ENCODE measurements around the gene TXNL4A. TPM values are rescaled to one million over a fixed set of nuclear protein-coding genes. Genes with fewer than 3 reads are reported as not detected.

Gene TXNL4A
- total RNA-seq, 1 donor from 2014 or later = 190 TPM

- intact Hi-C loops (cut with micrococcal nuclease) = loop anchor here (10.0 kb wide), 1 partner anchor 564 kb away; the partner anchor contains the start of gene NFATC1
- H3K27ac Mint-ChIP-seq = no peak overlapping the region
- no peaks in the 10 kb centered on the region for H3K9me3 Mint-ChIP-seq
- H3K27me3 Mint-ChIP-seq (ENCODE audit: insufficient read depth) = no peaks in the 10 kb centered on the region
- peaks cover 34% of the 10 kb centered on the region for H3K4me1 Mint-ChIP-seq (ENCODE audit: low read depth)
- H3K36me3 Mint-ChIP-seq (ENCODE audit: low read depth) = no peaks in the 10 kb centered on the region
- no peak overlapping the region for H3K4me3 Mint-ChIP-seq
- DNase-seq (ENCODE audit: low spot score) = no peak
These were observed 29.4 kb downstream of the TXNL4A start for GRCh38 chr18:79958981-79959380.

DNA sequence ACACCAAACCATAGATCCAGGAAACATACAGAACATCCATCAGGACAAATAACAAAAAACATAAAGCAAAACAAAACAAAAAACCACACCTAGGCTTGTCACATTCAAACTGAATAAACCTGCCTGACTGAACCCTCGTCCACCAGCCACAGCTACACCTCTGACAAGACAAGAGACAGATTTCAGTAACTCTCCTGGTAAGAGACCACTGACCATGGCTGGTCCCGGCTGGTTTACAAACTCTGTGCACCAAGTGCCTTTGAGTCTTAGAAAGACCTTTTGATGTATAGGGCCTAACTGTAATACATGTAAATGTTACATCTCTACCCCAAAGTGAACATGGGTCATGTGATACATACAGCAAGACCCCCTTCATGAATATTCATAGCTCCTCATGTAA lies 32.1 kb downstream of the TXNL4A start:
- no peak for DNase-seq (ENCODE audit: low spot score)
- H3K4me3 Mint-ChIP-seq = no peak overlapping the region
- intact Hi-C loops (cut with micrococcal nuclease) = loop anchor here (10.0 kb wide), 1 partner anchor 561 kb away; the partner anchor contains the start of gene NFATC1
- H3K36me3 Mint-ChIP-seq (ENCODE audit: low read depth) = no peaks in the 10 kb centered on the region
- no peaks in the 10 kb centered on the region for H3K9me3 Mint-ChIP-seq
- no peak overlapping the region for H3K27ac Mint-ChIP-seq
- no peaks in the 10 kb centered on the region for H3K27me3 Mint-ChIP-seq (ENCODE audit: insufficient read depth)
- peaks cover 27% of the 10 kb centered on the region for H3K4me1 Mint-ChIP-seq (ENCODE audit: low read depth)

DNA sequence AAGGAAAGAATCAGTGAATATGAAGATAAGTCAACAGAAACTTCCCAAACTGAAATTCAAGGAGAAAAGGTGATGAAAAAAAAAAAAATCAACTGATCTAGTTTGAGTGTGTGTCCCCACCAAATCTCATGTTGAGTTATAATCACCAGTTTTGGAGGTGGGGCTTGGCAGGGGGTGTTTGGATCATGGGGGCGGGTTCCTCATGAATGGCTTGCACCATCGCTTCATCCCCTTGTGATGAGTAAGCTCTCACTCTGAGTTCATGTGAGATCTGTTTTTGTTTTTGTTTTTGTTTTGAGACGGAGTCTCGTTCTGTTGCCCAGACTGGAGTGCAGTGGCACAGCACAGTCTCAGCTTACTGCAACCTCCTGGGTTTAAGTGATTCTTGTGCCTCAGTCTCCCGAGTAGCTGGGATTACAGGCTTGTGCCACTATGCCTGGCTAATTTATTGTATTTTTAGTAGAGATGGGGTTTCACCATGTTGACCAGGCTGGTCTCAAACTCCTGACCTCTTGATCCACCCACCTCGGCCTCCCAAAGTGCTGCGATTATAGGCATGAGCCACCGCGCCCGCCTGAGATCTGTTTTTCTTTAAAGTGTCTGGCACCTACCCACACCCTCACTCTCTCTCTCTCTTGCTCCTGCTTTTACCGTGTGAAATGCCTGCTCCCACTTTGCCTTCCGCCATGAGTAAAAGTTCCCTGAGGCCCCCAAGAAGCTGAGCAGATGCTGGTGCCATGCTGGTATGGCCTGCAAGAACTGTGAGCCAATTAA lies 32.9 kb downstream of the TXNL4A start:
- no peak for DNase-seq (ENCODE audit: low spot score)
- Mint-ChIP-seq H3K4me3 (no peak overlapping the region), H3K9me3 (no peaks in the 10 kb centered on the region), H3K27ac (no peak overlapping the region), H3K36me3 (ENCODE audit: low read depth) (no peaks in the 10 kb centered on the region), H3K4me1 (ENCODE audit: low read depth) (peaks cover 23% of the 10 kb centered on the region), H3K27me3 (ENCODE audit: insufficient read depth) (no peaks in the 10 kb centered on the region)
- intact Hi-C loops (cut with micrococcal nuclease) = loop anchor here (10.0 kb wide), 1 partner anchor 561 kb away; the partner anchor contains the start of gene NFATC1

GRCh38 chr18:79954791-79955190 lies 33.6 kb downstream of the TXNL4A start:
- no peaks in the 10 kb centered on the region for H3K27me3 Mint-ChIP-seq (ENCODE audit: insufficient read depth)
- intact Hi-C loops (cut with micrococcal nuclease) = loop anchor here (5.0 to 10.0 kb wide), 2 partner anchors 62 to 560 kb away; partner anchors contain the start of gene NFATC1
- no peak overlapping the region for H3K4me3 Mint-ChIP-seq
- no peak for DNase-seq (ENCODE audit: low spot score)
- H3K9me3 Mint-ChIP-seq = no peaks in the 10 kb centered on the region
- H3K27ac Mint-ChIP-seq = no peak overlapping the region
- H3K36me3 Mint-ChIP-seq (ENCODE audit: low read depth) = peaks cover under 1% of the 10 kb centered on the region
- H3K4me1 Mint-ChIP-seq (ENCODE audit: low read depth) = peaks cover 23% of the 10 kb centered on the region

GRCh38 chr18:79953971-79954651 lies 34.3 kb downstream of the TXNL4A start:
- H3K4me1 Mint-ChIP-seq (ENCODE audit: low read depth) = peaks cover 28% of the 10 kb centered on the region
- H3K4me3 Mint-ChIP-seq = peak overlapping the region; percentile 37
- H3K36me3 Mint-ChIP-seq (ENCODE audit: low read depth) = peaks cover 5% of the 10 kb centered on the region
- H3K27ac Mint-ChIP-seq = no peak overlapping the region
- no peaks in the 10 kb centered on the region for H3K9me3 Mint-ChIP-seq
- DNase-seq (ENCODE audit: low spot score) = no peak
- H3K27me3 Mint-ChIP-seq (ENCODE audit: insufficient read depth) = no peaks in the 10 kb centered on the region
- intact Hi-C loops (cut with micrococcal nuclease) = loop anchor here (5.0 to 10.0 kb wide), 2 partner anchors 62 to 559 kb away; partner anchors contain the start of gene NFATC1

DNA sequence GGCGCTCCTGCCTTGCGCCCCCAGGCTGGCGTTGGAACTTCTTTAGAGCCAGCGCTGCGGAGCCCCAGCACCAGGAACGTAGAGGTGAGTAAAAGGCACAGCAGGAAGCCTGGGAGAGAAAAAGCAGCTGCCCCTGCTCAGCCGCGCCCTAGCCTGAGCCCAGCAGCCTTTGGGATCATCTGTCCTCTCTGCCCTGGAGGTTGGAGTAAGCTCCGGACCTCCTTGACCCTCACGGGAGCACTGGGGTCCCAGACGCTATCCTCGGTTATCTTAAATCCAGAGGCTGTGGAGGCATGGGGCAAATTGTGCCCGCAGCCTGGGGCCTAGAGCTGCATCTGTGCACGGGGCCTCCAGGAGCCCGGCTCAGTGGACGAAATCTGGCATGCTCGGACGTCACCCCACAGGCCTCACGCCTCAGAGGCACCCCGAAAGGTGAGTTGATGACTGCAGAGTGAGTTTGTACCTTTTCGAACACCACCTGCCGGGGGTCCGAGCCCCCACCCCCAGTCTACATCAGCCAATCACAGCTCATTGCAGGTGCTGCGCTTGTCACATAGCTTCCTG lies 35.3 kb downstream of the TXNL4A start:
- Mint-ChIP-seq H3K9me3 (no peaks in the 10 kb centered on the region), H3K36me3 (ENCODE audit: low read depth) (peaks cover 10% of the 10 kb centered on the region), H3K4me3 (peak overlapping the region; percentile 49), H3K27me3 (ENCODE audit: insufficient read depth) (no peaks in the 10 kb centered on the region), H3K4me1 (ENCODE audit: low read depth) (peaks cover 37% of the 10 kb centered on the region), H3K27ac (peak overlapping the region; percentile 44)
- DNase-seq (ENCODE audit: low spot score) = no peak
- intact Hi-C loops (cut with micrococcal nuclease) = loop anchor here (5.0 to 10.0 kb wide), 2 partner anchors 61 to 558 kb away; partner anchors contain the start of gene NFATC1

- DNase-seq (ENCODE audit: low spot score) = no peak
- H3K27ac Mint-ChIP-seq = no peak overlapping the region
- peaks cover 37% of the 10 kb centered on the region for H3K4me1 Mint-ChIP-seq (ENCODE audit: low read depth)
- H3K27me3 Mint-ChIP-seq (ENCODE audit: insufficient read depth) = no peaks in the 10 kb centered on the region
- intact Hi-C loops (cut with micrococcal nuclease) = loop anchor here (5.0 to 10.0 kb wide), 2 partner anchors 60 to 558 kb away; partner anchors contain the start of gene NFATC1
- peak overlapping the region; percentile 37 for H3K4me3 Mint-ChIP-seq
- H3K9me3 Mint-ChIP-seq = no peaks in the 10 kb centered on the region
- peaks cover 10% of the 10 kb centered on the region for H3K36me3 Mint-ChIP-seq (ENCODE audit: low read depth)
These were observed 35.8 kb downstream of the TXNL4A start for GRCh38 chr18:79952456-79952995.

GRCh38 chr18:79951545-79952455 lies 36.6 kb downstream of the TXNL4A start, which contains the start of gene SLC66A2:
SLC66A2 (minus strand) TSS chr18:79951653; CDS start chr18:79950926, 727 bp downstream.
- Mint-ChIP-seq H3K4me3 (peak within 1 kb of the TSS; percentile 89), H3K4me1 (ENCODE audit: low read depth) (peaks cover 37% of the 10 kb centered on the region), H3K27ac (peak within 1 kb of the TSS; percentile 82), H3K27me3 (ENCODE audit: insufficient read depth) (no peaks in the 10 kb centered on the region), H3K9me3 (no peaks in the 10 kb centered on the region), H3K36me3 (ENCODE audit: low read depth) (peaks cover 10% of the 10 kb centered on the region)
- intact Hi-C loops (cut with micrococcal nuclease) = loop anchor here (1.0 to 10.0 kb wide), 8 partner anchors 9 to 557 kb away; partner anchors contain the start of genes ADNP2, CTDP1, HSBP1L1 and NFATC1
- DNase-seq (ENCODE audit: low spot score) = peak; percentile 89

- DNase-seq (ENCODE audit: low spot score) = no peak
These were observed 37.6 kb downstream of the TXNL4A start for GRCh38 chr18:79950515-79951341.

GRCh38 chr18:79949697-79950487 lies 38.5 kb downstream of the TXNL4A start:
- intact Hi-C loops (cut with micrococcal nuclease) = loop anchor here (2.0 to 10.0 kb wide), 4 partner anchors 58 to 555 kb away; partner anchors contain the start of genes ADNP2, KCNG2 and NFATC1
- H3K27me3 Mint-ChIP-seq (ENCODE audit: insufficient read depth) = no peaks in the 10 kb centered on the region
- peak overlapping the region; percentile 89 for H3K4me3 Mint-ChIP-seq
- H3K9me3 Mint-ChIP-seq = no peaks in the 10 kb centered on the region
- peaks cover 38% of the 10 kb centered on the region for H3K4me1 Mint-ChIP-seq (ENCODE audit: low read depth)
- H3K27ac Mint-ChIP-seq = peak overlapping the region; percentile 82
- DNase-seq (ENCODE audit: low spot score) = no peak
- H3K36me3 Mint-ChIP-seq (ENCODE audit: low read depth) = peaks cover 13% of the 10 kb centered on the region

More at GRCh38 chr18:79950515-79951341, 37.6 kb downstream of the TXNL4A start:
- Mint-ChIP-seq H3K4me1 (ENCODE audit: low read depth) (peaks cover 37% of the 10 kb centered on the region), H3K9me3 (no peaks in the 10 kb centered on the region), H3K27ac (peak overlapping the region; percentile 82), H3K27me3 (ENCODE audit: insufficient read depth) (no peaks in the 10 kb centered on the region), H3K36me3 (ENCODE audit: low read depth) (peaks cover 13% of the 10 kb centered on the region), H3K4me3 (peak overlapping the region; percentile 89)
- intact Hi-C loops (cut with micrococcal nuclease) = loop anchor here (1.0 to 10.0 kb wide), 8 partner anchors 10 to 556 kb away; partner anchors contain the start of genes ADNP2, CTDP1, HSBP1L1 and NFATC1

Measured in activated T-helper 1 cell treated with anti-CD3 and anti-CD28 coated beads, Interleukin-12 subunit alpha, Interleukin-12 subunit beta, Interleukin-2, Interleukin-4 antibody, amounts not matched to agents 30 ng/mL and 10 ng/mL and 1 ng/mL, durations not matched to agents 14 hours and 24 hours and 36 hours (primary cell).